ENCODE measurements around the gene VRK1.
"Not testable (repeated sequence)": the region's sequence is repeated elsewhere in the genome, so short reads cannot be mapped to it uniquely, and the experiment has no call there.

Gene VRK1

GRCh38 chr14:96829791-96830190, 32.6 kb downstream of the VRK1 start:
- DNase-seq: no peak

GRCh38 chr14:96830946-96831345, 33.8 kb downstream of the VRK1 start:
- no peak for DNase-seq

DNA sequence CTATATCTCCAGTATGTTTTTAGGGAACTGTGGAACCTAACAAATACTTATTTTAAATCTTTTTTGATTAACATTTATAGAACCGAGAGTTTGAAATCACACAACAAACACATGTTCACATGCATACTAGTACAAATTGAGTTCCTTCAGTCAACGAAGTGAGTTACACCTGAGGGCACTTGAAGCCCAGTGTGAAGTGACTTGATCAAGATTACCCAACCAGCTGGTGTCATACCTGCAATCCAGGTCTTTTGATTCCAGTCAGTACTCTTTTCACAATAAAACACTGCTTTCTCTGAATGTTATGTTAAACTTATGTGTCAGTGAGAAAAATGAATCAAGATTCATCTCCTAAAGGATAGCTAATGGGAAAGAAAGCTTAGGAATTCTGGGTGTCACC, 35.2 kb downstream of the VRK1 start:
- DNase-seq: no peak

DNA sequence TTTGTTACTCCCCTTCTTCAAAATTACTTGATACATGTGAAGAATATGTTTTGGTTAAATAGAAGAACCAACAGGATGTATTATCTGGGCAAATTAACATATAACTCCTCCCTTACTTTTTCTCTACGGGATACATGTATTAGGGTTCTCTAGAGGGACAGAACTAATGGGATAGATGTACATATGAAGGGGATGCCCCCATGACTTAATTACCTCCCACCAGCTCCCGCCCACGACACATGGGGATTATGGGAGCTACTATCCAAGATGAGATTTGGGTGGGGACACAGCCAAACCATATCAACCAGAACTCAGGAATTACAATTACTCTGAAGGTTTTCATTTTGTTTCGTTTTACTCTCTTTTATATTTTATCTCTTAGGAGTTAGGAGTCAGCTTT, 41.3 kb downstream of the VRK1 start:
- DNase-seq: no peak

- DNase-seq: no peak
These were observed 42.1 kb downstream of the VRK1 start for GRCh38 chr14:96839251-96839650.

- no peak for DNase-seq
These were observed 46.0 kb downstream of the VRK1 start for GRCh38 chr14:96843137-96843536.

- DNase-seq: no peak
These were observed 47.8 kb downstream of the VRK1 start for GRCh38 chr14:96844857-96845570.

DNA sequence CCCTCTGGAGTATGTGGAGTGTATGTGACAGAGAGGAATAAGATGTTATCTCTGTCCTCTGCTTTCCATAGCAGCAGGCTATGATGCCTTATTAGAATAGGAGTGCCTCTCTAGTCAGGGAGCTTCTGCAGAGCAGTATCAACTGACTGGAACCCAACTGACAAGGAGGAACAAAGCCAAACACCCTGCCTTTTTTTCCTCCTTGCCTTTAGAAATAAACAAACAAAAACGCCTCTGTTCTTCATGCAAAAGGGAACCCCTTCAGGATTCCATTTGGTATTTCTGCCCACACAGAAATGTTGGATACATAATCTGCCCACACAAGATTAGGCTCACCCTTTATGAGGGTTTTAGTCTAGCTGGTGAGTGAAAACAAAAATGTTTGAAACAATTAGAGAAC, 50.3 kb downstream of the VRK1 start:
- DNase-seq: no peak

GRCh38 chr14:96848011-96848410, 50.8 kb downstream of the VRK1 start:
- DNase-seq: no peak

GRCh38 chr14:96849733-96850132, 52.6 kb downstream of the VRK1 start:
- no peak for DNase-seq

- DNase-seq: no peak
These were observed 54.7 kb downstream of the VRK1 start for GRCh38 chr14:96851694-96852381.

DNA sequence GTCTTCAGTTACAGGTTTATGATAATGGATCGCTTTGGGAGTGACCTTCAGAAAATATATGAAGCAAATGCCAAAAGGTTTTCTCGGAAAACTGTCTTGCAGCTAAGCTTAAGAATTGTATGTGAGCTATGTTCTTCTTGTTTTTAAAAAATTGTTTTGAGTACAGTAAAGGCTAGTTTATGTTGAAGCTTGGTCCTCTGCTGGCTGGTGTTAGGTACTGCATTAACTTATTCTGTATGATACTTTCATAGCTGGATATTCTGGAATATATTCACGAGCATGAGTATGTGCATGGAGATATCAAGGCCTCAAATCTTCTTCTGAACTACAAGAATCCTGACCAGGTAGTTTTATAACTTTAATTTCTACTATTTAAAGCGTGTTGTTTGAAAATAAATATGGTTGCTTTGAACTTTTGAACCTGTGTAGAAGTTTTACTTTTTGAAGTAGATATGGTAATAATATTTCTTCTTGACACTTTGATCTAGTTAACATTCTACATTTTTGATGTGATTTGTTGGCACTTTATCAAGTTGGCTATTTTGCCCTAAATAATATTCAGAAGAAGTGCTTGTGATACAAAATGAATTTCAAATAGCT, 55.7 kb downstream of the VRK1 start:
- DNase-seq: no peak

DNA sequence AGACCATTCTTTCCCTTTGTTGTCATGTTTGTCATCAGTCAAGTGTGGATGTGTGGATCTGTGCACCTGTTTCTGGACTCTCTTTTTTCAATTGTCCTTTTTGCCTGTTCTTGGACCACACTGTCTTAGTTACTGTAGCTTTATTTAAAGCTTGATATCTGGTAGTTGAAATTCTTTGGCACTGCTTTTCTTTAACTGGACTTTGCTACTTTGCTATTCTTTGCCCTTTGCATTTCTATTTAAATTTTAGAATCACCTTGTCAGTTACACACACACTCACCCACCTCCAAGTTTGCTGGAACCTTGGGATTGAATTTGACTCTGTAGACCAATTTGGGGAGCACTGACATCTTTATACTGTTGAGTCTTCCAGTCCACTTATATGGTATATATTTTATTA, 61.5 kb downstream of the VRK1 start:
- DNase-seq: no peak

DNA sequence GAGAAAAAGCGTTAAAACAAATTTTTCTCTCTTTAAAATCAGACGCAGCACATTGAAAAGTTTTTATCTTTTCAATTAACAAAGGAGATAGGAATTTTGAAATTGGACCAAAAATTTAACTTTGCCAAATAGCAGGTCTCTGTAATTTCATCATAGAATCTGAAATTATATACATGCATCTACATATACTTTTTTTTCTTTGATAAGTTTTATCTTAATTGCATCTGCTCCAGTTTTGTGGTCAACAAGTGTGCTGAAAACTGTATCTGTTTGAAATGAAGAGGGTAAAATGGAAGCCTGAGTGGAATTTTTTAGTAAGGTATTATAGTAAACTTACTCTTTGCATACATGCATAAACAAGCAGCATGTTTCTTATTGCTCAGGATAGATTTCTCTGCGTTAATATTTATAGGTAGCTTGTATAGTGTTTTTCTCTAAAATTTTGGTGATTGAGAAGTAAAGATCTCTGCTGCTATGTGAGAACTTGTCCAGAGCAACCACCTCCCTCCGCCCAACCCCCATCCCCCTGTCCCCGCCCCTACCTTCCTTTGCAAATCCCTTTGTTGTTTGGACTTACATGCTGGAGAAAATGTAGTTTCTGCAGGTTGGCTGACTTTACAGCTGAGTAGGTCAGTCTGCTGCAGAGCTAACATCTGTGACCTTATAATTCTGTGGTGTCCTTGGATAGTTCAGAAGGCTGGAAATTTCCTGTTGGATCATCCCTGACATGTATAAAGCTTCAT, 64.6 kb downstream of the VRK1 start:
- DNase-seq: no peak

- no peak for DNase-seq
These were observed 66.3 kb downstream of the VRK1 start for GRCh38 chr14:96863327-96863985.

DNA sequence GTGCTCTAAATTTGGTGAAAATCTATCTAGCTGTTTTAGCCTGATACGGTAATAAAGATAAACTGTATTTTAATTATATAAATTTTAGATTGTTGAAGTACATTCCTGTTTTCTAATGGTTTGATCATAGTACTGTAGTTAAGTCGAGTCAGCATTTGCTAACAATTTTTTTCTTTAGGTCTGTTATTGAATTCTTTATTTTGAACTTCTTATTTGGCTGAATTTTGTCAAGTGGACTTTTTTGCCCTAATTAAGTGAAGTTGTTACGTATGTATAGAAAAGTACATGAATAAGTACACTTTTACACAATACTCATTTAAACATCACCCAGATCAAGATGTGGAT, 66.8 kb downstream of the VRK1 start:
- no peak for DNase-seq

DNA sequence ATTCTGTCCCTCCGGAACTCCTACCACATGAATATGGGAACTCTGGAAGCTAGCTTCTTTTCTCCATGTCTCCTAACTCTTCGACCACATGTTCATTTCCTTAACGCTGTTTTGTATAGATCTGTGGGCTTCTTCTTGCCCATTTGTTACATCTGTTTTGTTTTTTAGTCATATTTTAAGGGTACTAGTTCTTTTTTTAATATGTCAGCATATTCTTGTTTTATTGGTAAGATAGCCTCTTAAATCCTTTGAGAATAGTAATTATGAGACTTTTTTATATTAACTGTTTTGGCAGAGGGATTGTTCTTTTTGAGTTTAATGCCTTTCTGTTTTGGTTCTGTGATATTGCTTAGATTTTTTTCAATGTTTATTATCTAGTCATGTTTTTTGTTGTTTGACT, 70.5 kb downstream of the VRK1 start:
- no peak for DNase-seq

GRCh38 chr14:96874127-96874526, 76.9 kb downstream of the VRK1 start:
- no peak for DNase-seq

GRCh38 chr14:96876747-96877146, 79.6 kb downstream of the VRK1 start:
- no peak for DNase-seq

DNA sequence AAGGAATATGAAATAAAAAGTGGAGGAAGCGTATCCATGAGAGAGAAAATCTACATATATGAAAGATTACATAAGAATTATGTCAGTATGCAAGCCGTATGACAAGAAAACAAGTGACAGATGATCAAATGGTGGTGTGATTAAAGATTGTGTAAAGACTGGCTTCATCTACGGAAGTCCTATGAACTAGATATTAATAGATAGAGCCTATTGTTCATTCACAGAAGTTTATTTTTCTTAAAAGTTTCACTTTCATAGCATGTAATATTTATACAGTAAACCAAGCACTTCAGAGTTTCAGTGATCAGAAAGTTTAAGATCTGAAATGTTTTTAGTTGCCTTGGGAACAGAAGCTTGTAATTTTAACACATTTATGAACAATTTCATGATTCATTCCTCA, 84.5 kb downstream of the VRK1 start:
- no peak for DNase-seq

- not testable (repeated sequence) for DNase-seq
These were observed 86.8 kb downstream of the VRK1 start for GRCh38 chr14:96883974-96884373.

DNA sequence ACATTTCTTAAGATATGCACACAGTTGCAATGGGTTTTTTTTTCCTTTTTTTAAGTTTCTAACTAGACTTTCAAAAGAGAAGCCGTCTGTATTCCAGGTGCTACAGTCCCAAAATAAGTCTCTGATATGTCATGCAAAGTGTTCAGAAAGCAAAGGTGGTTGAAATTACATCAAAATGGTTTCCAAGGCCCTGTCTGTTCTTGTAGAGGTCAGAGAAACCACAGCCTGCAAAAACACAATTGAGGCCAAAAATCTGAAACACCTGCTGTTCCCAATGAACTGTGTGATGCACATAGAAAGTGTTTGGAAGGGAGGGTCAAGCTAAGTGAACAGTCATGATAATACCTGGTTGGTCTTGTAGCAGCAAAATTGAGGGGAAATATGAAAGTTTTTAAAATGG, 91.0 kb downstream of the VRK1 start:
- no peak for DNase-seq

- no peak for DNase-seq
These were observed 91.4 kb downstream of the VRK1 start for GRCh38 chr14:96888593-96888992.
